Measurements from ENCODE around the gene CLDND1. TPM values are rescaled to one million over a fixed set of nuclear protein-coding genes. Genes with fewer than 3 reads are reported as not detected.
A peak's percentile ranks its signal among the peaks of the same experiment; 100 is the strongest.

Gene CLDND1
- total RNA-seq, 2 experiments from 2014 or later, result 70.7 to 80.4 TPM

DNA sequence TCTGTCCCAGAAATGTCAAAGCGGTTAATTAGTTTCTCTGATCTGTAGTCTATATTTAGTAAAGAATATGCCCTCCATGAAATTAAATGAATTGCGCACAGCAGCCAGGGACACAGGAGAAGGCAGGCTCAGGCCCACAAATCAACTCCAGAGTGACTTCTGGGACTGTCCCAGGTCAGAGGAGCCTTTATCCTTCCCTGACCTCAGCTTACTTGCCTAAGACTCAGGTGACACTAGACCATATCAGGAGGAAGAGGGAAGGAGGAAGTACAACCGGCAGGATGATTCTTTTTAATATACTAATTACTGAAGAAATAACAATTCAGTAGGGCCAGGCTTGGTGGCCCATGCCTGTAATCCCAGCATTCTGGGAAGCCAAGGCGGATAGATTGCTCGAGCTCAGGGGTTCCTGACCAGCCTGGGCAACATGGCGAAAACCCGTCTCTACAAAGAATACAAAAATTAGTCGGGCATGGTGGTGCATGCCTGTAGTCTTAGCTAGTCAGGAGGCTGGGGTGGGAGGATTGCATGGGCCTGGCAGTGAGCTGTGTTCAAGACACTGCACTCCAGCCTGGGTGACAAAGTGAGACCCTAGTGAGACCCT, 7.3 kb upstream of the CLDND1 start:
- no peak for DNase-seq (ENCODE audit: low spot score)
- Histone ChIP-seq H3K27ac (ENCODE audit: low read depth, low read length, poor library complexity, severe bottlenecking) (peak overlapping the region; percentile 77), H3K4me2 (ENCODE audit: low read length) (peak overlapping the region; percentile 78), H3K9me3 (ENCODE audit: low read length) (no peaks in the 10 kb centered on the region), H3K36me3 (ENCODE audit: insufficient read depth, low read length) (no peaks in the 10 kb centered on the region), H3K4me1 (ENCODE audit: insufficient read depth, low read length, poor library complexity, severe bottlenecking) (peaks cover 47% of the 10 kb centered on the region), H2AFZ (ENCODE audit: low read length) (peak overlapping the region; percentile 80), H4K20me1 (ENCODE audit: insufficient read depth, low read length) (no peaks in the 10 kb centered on the region), H3K9me2 (ENCODE audit: insufficient read depth, low read length) (no peaks in the 10 kb centered on the region), H3K79me2 (ENCODE audit: insufficient read depth, low read depth, low read length) (peaks cover 34% of the 10 kb centered on the region), H3K4me3 (ENCODE audit: low read depth, low read length, poor library complexity, severe bottlenecking) (peak overlapping the region; percentile 73)
- TF ChIP-seq, protein P1, sequence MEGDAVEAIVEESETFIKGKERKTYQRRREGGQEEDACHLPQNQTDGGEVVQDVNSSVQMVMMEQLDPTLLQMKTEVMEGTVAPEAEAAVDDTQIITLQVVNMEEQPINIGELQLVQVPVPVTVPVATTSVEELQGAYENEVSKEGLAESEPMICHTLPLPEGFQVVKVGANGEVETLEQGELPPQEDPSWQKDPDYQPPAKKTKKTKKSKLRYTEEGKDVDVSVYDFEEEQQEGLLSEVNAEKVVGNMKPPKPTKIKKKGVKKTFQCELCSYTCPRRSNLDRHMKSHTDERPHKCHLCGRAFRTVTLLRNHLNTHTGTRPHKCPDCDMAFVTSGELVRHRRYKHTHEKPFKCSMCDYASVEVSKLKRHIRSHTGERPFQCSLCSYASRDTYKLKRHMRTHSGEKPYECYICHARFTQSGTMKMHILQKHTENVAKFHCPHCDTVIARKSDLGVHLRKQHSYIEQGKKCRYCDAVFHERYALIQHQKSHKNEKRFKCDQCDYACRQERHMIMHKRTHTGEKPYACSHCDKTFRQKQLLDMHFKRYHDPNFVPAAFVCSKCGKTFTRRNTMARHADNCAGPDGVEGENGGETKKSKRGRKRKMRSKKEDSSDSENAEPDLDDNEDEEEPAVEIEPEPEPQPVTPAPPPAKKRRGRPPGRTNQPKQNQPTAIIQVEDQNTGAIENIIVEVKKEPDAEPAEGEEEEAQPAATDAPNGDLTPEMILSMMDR (conservative IDR thresholded peaks at IDR 0.05; ENCODE audit: low read length), result no peak
- no peak for TF ChIP-seq EZH2phosphoT487 (IDR thresholded peaks at IDR 0.05; ENCODE audit: borderline replicate concordance, low read depth, low read length)
- intact Hi-C loops (cut with micrococcal nuclease; ENCODE audit: unreplicated experiment), result no loop called here
- ChIA-PET CTCF (ENCODE audit: unreplicated experiment) (no interaction called here), POLR2A (interaction anchor here (0.7 to 1.5 kb wide), 11 partner anchors 8 to 63 kb away, joined by 3 to 7 read pairs (median 4); partner anchors contain the start of gene CPOX)
- BruUV-seq (replicated peaks), result no TSS peak

DNA sequence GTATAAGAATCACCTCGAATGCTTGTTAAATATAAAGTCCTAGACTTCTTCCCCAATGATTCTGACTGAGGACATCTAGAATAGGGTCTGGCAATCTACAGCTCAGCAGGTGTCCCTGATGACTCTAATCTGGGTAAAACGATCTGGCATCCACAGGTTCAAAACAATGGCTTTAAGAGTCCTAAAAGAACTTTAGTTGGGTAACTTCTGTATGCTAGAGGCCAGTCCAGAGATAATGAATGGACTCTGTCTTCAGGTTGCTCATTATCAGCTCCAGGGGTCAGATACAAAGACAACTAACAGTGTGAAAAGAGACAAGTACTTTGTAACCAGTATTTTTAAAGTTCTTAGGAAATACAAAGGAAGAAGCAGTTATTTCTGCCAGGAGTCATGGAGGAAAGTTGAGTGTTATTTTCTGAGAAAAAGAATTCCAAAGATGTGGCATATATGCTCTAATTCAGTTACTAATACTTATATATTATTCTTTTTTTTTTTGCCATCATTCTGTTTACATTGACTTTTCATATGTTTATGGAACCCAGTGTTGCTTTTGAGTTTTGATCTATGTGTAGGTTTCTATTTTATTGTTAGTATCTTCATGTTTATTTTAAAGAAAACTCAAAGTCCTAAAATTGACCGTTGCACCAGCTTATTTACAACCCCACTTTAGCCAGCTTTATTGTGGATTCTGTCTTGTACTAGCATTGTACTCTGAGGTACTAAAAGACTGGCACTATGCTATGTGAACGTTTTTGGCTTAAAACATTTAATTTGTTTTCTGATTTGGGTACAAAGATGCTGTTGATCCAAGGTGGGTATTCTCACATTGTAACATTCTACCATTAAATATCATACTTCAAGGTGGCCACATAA, 6.0 kb upstream of the CLDND1 start:
- intact Hi-C loops (cut with micrococcal nuclease; ENCODE audit: unreplicated experiment), result no loop called here
- Histone ChIP-seq H3K36me3 (ENCODE audit: insufficient read depth, low read length) (no peaks in the 10 kb centered on the region), H3K27ac (ENCODE audit: low read depth, low read length, poor library complexity, severe bottlenecking) (no peak overlapping the region), H4K20me1 (ENCODE audit: insufficient read depth, low read length) (no peaks in the 10 kb centered on the region), H3K4me2 (ENCODE audit: low read length) (peak overlapping the region; percentile 22; the same call in 1 of the 2 replicates), H3K9me3 (ENCODE audit: low read length) (no peaks in the 10 kb centered on the region), H3K9me2 (ENCODE audit: insufficient read depth, low read length) (no peaks in the 10 kb centered on the region), H3K79me2 (ENCODE audit: insufficient read depth, low read depth, low read length) (peaks cover 21% of the 10 kb centered on the region), H3K4me3 (ENCODE audit: low read depth, low read length, poor library complexity, severe bottlenecking) (no peak overlapping the region), H3K4me1 (ENCODE audit: insufficient read depth, low read length, poor library complexity, severe bottlenecking) (peaks cover 47% of the 10 kb centered on the region), H2AFZ (ENCODE audit: low read length) (peak overlapping the region; percentile 73; the same call in 1 of the 2 replicates)
- no TSS peak for BruUV-seq (replicated peaks)
- POLR2A ChIA-PET, result interaction anchor here (0.5 to 1.5 kb wide), 5 partner anchors 8 to 35 kb away, joined by 4 to 5 read pairs (median 4); no protein-coding TSS in a partner anchor
- TF ChIP-seq, protein P1 (conservative IDR thresholded peaks at IDR 0.05; ENCODE audit: low read length), result no peak
- no peak for TF ChIP-seq EZH2phosphoT487 (IDR thresholded peaks at IDR 0.05; ENCODE audit: borderline replicate concordance, low read depth, low read length)
- no peak for DNase-seq (ENCODE audit: low spot score)
- CTCF ChIA-PET (ENCODE audit: unreplicated experiment), result no interaction called here
